ENCODE data around the gene TJP2.

The TJP2 gene

GRCh38 chr9:69181908-69182353, 7.9 kb downstream of the TJP2 start:
- no peak overlapping the region for H3K27ac ChIP-seq
- TF ChIP-seq CTCF (conservative IDR thresholded peaks at IDR 0.05) = no peak

- TF ChIP-seq CTCF (conservative IDR thresholded peaks at IDR 0.05) = no peak
- no peak overlapping the region for H3K27ac ChIP-seq
Measured at GRCh38 chr9:69184266-69184665, 10.2 kb downstream of the TJP2 start.

GRCh38 chr9:69186841-69187611, 12.9 kb downstream of the TJP2 start:
- H3K27ac ChIP-seq = no peak overlapping the region
- TF ChIP-seq CTCF (conservative IDR thresholded peaks at IDR 0.05) = no peak

- TF ChIP-seq CTCF (conservative IDR thresholded peaks at IDR 0.05) = no peak
- no peak overlapping the region for H3K27ac ChIP-seq
Measured at GRCh38 chr9:69188975-69189374, 14.9 kb downstream of the TJP2 start.

- TF ChIP-seq CTCF (conservative IDR thresholded peaks at IDR 0.05) = no peak
- no peak overlapping the region for H3K27ac ChIP-seq
Measured at GRCh38 chr9:69190086-69190862, 16.2 kb downstream of the TJP2 start.

GRCh38 chr9:69190863-69191181, 16.7 kb downstream of the TJP2 start:
- no peak for TF ChIP-seq CTCF (conservative IDR thresholded peaks at IDR 0.05)
- H3K27ac ChIP-seq = no peak overlapping the region

GRCh38 chr9:69191231-69191630, 17.2 kb downstream of the TJP2 start:
- no peak for TF ChIP-seq CTCF (conservative IDR thresholded peaks at IDR 0.05)
- H3K27ac ChIP-seq = no peak overlapping the region

Measured in VCaP (cell line).